HFF-Myc (cell line): Measurements from ENCODE around the gene ATP6V1F.

Source experiments
- DNase-seq: peaks from one replicate; pipeline ENCODE4 v3.0.0-alpha.2; 2011; ENCODE audit warnings: low read depth; ENCODE audit errors: extremely low read depth
- H3K4me3 ChIP-seq: replicated peaks from 2 replicates; pipeline ENCODE4 v1.5.1; 2011; ENCODE audit warnings: low read depth, mild to moderate bottlenecking, control low read depth, low read length
- CTCF ChIP-seq: IDR thresholded peaks from 2 replicates; pipeline ENCODE4 v1.5.1; 2012; ENCODE audit warnings: mild to moderate bottlenecking, low read depth, low read length, control low read depth; ENCODE audit errors: missing control alignments

The ATP6V1F gene

GRCh38 chr7:128875523-128875948 lies 12.9 kb downstream of the ATP6V1F start:
- DNase-seq, result no peak
- no peak for TF ChIP-seq CTCF
- H3K4me3 ChIP-seq, result no peak overlapping the region

- TF ChIP-seq CTCF, result no peak
- DNase-seq, result no peak
Observed at GRCh38 chr7:128876127-128876526, 13.5 kb downstream of the ATP6V1F start.

GRCh38 chr7:128876586-128876977 lies 13.9 kb downstream of the ATP6V1F start:
- no peak for DNase-seq
- no peak overlapping the region for H3K4me3 ChIP-seq
- no peak for TF ChIP-seq CTCF

More at GRCh38 chr7:128876127-128876526, 13.5 kb downstream of the ATP6V1F start:
- H3K4me3 ChIP-seq, result no peak overlapping the region

- no peak for DNase-seq
- no peak for TF ChIP-seq CTCF
- H3K4me3 ChIP-seq, result no peak overlapping the region
Observed at GRCh38 chr7:128876978-128877755, 14.5 kb downstream of the ATP6V1F start.

- no peak for DNase-seq
- no peak for TF ChIP-seq CTCF
- no peak overlapping the region for H3K4me3 ChIP-seq
Observed at GRCh38 chr7:128877756-128878120, 15.1 kb downstream of the ATP6V1F start.

- no peak for DNase-seq
- no peak for TF ChIP-seq CTCF
Observed at GRCh38 chr7:128878226-128879105, 15.8 kb downstream of the ATP6V1F start.

More at GRCh38 chr7:128878226-128879105, 15.8 kb downstream of the ATP6V1F start:
- H3K4me3 ChIP-seq, result no peak overlapping the region
